ENCODE data around the gene PLA2G4D.

Gene PLA2G4D

DNA sequence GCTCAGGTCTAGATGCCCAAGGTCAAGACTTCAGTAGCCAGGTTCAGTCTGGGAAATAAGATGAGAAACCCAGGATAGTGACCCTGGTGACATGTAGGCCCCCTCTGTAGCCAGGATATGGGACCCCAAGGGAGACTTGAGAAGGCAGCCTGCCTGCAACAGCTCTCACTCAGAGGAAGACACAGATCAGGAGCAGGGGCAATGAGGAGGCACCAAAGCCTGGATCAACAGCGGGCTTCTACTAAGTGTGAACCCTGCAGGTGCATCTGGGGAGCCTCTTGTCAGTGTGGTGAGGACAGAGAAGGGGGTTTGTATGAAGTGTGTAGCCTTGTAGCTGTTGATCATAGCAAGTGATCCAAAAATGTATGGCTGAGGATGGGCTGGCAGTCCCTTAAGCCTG is 36.6 kb upstream of the PLA2G4D start:
- Histone ChIP-seq H3K9me2 (replicated peaks; ENCODE audit: control insufficient read depth, low read length) (no peaks in the 10 kb centered on the region), H3K79me2 (ENCODE audit: control insufficient read depth, low read length) (no peaks in the 10 kb centered on the region), H3K4me2 (ENCODE audit: low read length) (no peak overlapping the region), H3K27me3 (ENCODE audit: control insufficient read depth, low read length) (peaks cover 29% of the 10 kb centered on the region), H3K4me3 (ENCODE audit: low read length) (no peak overlapping the region), H3F3A (ENCODE audit: control insufficient read depth, insufficient read depth) (no peaks in the 10 kb centered on the region), H3K27ac (ENCODE audit: low read depth, low read length) (no peak overlapping the region), H4K20me1 (ENCODE audit: control insufficient read depth, insufficient read depth, low read depth, low read length) (no peaks in the 10 kb centered on the region), H3K9me3 (ENCODE audit: control insufficient read depth, insufficient read depth, low read length) (no peaks in the 10 kb centered on the region), H3K4me1 (ENCODE audit: control insufficient read depth, low read length) (peaks cover 5% of the 10 kb centered on the region; the same call in 1 of the 2 replicates), H3K36me3 (ENCODE audit: control insufficient read depth, low read length) (no peaks in the 10 kb centered on the region)
- TF ChIP-seq, protein P1, sequence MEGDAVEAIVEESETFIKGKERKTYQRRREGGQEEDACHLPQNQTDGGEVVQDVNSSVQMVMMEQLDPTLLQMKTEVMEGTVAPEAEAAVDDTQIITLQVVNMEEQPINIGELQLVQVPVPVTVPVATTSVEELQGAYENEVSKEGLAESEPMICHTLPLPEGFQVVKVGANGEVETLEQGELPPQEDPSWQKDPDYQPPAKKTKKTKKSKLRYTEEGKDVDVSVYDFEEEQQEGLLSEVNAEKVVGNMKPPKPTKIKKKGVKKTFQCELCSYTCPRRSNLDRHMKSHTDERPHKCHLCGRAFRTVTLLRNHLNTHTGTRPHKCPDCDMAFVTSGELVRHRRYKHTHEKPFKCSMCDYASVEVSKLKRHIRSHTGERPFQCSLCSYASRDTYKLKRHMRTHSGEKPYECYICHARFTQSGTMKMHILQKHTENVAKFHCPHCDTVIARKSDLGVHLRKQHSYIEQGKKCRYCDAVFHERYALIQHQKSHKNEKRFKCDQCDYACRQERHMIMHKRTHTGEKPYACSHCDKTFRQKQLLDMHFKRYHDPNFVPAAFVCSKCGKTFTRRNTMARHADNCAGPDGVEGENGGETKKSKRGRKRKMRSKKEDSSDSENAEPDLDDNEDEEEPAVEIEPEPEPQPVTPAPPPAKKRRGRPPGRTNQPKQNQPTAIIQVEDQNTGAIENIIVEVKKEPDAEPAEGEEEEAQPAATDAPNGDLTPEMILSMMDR (IDR thresholded peaks at IDR 0.05; ENCODE audit: low read depth, low read length, poor library complexity, severe bottlenecking) = no peak
- TF ChIP-seq EZH2phosphoT487 (IDR thresholded peaks at IDR 0.05; ENCODE audit: borderline replicate concordance, low read length) = no peak

DNA sequence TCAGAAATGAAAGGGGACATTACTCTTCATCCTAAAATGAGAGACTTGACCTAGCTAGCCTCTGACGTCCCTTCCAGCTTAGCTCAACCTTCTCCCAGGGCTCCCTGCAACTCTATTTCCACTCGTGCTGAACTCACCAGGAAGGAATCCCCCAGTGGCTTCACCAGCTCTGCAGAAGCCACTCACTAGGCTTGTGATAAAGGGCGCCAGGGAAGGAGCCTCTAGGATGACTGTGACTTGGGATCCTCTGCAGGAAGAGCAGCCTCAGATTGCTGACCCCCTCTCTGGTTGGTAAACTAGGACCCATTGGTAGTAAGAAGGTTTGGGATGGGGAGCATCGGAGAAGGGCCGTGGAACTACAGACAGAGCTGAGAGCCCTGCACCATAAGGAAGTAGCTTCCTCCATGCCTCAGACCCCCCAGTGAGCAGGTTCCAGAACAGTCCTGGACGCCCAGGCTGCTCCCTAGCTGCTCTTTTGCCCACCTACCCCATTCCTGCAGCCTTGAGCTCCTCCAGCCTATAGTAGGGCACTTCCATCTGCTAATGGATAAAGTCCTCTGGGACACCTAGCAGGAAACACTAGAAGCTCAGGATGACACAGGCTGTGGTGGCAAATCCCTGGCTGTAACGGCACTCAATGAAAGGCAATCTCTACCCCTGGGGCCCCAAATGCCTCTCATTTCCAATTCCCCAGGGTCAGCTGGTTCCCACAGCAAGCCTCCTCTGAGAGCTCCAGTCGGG is 36.1 kb upstream of the PLA2G4D start:
- H3K36me3 ChIP-seq (ENCODE audit: control insufficient read depth, low read length) = no peaks in the 10 kb centered on the region
- H3K4me3 ChIP-seq (ENCODE audit: low read length) = no peak overlapping the region
- H3K27ac ChIP-seq (ENCODE audit: low read depth, low read length) = no peak overlapping the region
- no peaks in the 10 kb centered on the region for H4K20me1 ChIP-seq (ENCODE audit: control insufficient read depth, insufficient read depth, low read depth, low read length)
- no peaks in the 10 kb centered on the region for H3K9me2 ChIP-seq (replicated peaks; ENCODE audit: control insufficient read depth, low read length)
- TF ChIP-seq, protein P1 (IDR thresholded peaks at IDR 0.05; ENCODE audit: low read depth, low read length, poor library complexity, severe bottlenecking) = no peak
- TF ChIP-seq EZH2phosphoT487 (IDR thresholded peaks at IDR 0.05; ENCODE audit: borderline replicate concordance, low read length) = no peak
- H3K9me3 ChIP-seq (ENCODE audit: control insufficient read depth, insufficient read depth, low read length) = no peaks in the 10 kb centered on the region
- no peak overlapping the region for H3K4me2 ChIP-seq (ENCODE audit: low read length)
- H3F3A ChIP-seq (ENCODE audit: control insufficient read depth, insufficient read depth) = no peaks in the 10 kb centered on the region
- H3K4me1 ChIP-seq (ENCODE audit: control insufficient read depth, low read length) = peaks cover 5% of the 10 kb centered on the region; the same call in 1 of the 2 replicates
- H3K27me3 ChIP-seq (ENCODE audit: control insufficient read depth, low read length) = peaks cover 29% of the 10 kb centered on the region
- H3K79me2 ChIP-seq (ENCODE audit: control insufficient read depth, low read length) = no peaks in the 10 kb centered on the region

DNA sequence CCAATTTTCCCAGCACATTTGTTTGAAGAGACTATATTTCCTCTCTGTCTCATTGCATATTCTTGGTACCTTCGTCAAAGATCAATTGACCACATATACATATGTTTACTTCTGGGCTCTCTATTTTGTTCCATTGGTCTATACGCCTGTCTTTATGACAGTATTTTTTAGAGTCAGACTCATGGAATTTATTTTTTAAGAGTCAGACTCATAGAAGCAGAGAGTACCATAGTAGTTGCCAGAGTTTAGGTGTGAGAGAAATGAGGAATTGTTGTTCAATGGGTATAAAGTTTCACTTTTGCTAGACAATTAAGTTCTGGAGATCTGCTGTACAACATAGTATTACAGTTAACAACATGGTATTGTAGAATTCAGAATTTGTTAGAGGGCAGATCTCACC is 35.0 kb upstream of the PLA2G4D start:
- Histone ChIP-seq H3K9me3 (ENCODE audit: control insufficient read depth, insufficient read depth, low read length) (no peaks in the 10 kb centered on the region), H3K27ac (ENCODE audit: low read depth, low read length) (no peak overlapping the region), H4K20me1 (ENCODE audit: control insufficient read depth, insufficient read depth, low read depth, low read length) (no peaks in the 10 kb centered on the region), H3K27me3 (ENCODE audit: control insufficient read depth, low read length) (peaks cover 29% of the 10 kb centered on the region), H3K4me3 (ENCODE audit: low read length) (no peak overlapping the region), H3F3A (ENCODE audit: control insufficient read depth, insufficient read depth) (no peaks in the 10 kb centered on the region), H3K9me2 (replicated peaks; ENCODE audit: control insufficient read depth, low read length) (no peaks in the 10 kb centered on the region), H3K36me3 (ENCODE audit: control insufficient read depth, low read length) (no peaks in the 10 kb centered on the region), H3K4me1 (ENCODE audit: control insufficient read depth, low read length) (peaks cover 5% of the 10 kb centered on the region; the same call in 1 of the 2 replicates), H3K4me2 (ENCODE audit: low read length) (no peak overlapping the region), H3K79me2 (ENCODE audit: control insufficient read depth, low read length) (no peaks in the 10 kb centered on the region)
- TF ChIP-seq EZH2phosphoT487 (IDR thresholded peaks at IDR 0.05; ENCODE audit: borderline replicate concordance, low read length) = no peak
- TF ChIP-seq, protein P1 (IDR thresholded peaks at IDR 0.05; ENCODE audit: low read depth, low read length, poor library complexity, severe bottlenecking) = no peak
